ENCODE results near the gene TECTA.

The TECTA gene

GRCh38 chr11:121067962-121068647 lies 32.9 kb upstream of the TECTA start:
- Histone ChIP-seq H3K27ac (replicated peaks) (no peak overlapping the region), H3K27me3 (ENCODE audit: insufficient read depth, poor library complexity, severe bottlenecking) (no peaks in the 10 kb centered on the region), H3K4me3 (replicated peaks; ENCODE audit: insufficient read depth, low read length) (no peak overlapping the region)
- DNase-seq (ENCODE audit: low read depth in 1 of 2, low spot score in 1 of 2): no peak
- TF ChIP-seq SPI1 (IDR thresholded peaks at IDR 0.05; ENCODE audit: borderline replicate concordance, low read depth) (no peak), CTCF (IDR thresholded peaks at IDR 0.05; ENCODE audit: insufficient read depth, low read length) (no peak), REST (IDR thresholded peaks at IDR 0.05; ENCODE audit: insufficient replicate concordance, low read depth) (no peak), POLR2AphosphoS5 (IDR thresholded peaks at IDR 0.05; ENCODE audit: low read depth) (no peak), GABPA (IDR thresholded peaks at IDR 0.05; ENCODE audit: low read depth) (no peak)

- H3K27ac ChIP-seq (replicated peaks): no peak overlapping the region
- no peak for DNase-seq (ENCODE audit: low read depth in 1 of 2, low spot score in 1 of 2)
- H3K4me3 ChIP-seq (replicated peaks; ENCODE audit: insufficient read depth, low read length): no peak overlapping the region
- H3K27me3 ChIP-seq (ENCODE audit: insufficient read depth, poor library complexity, severe bottlenecking): no peaks in the 10 kb centered on the region
- no peak for TF ChIP-seq SPI1 (IDR thresholded peaks at IDR 0.05; ENCODE audit: borderline replicate concordance, low read depth)
These were observed 32.3 kb upstream of the TECTA start for GRCh38 chr11:121068787-121069186.

- no peak for DNase-seq (ENCODE audit: low read depth in 1 of 2, low spot score in 1 of 2)
- Histone ChIP-seq H3K4me3 (replicated peaks; ENCODE audit: insufficient read depth, low read length) (no peak overlapping the region), H3K27ac (replicated peaks) (no peak overlapping the region), H3K27me3 (ENCODE audit: insufficient read depth, poor library complexity, severe bottlenecking) (no peaks in the 10 kb centered on the region)
- TF ChIP-seq POLR2AphosphoS5 (IDR thresholded peaks at IDR 0.05; ENCODE audit: low read depth) (no peak), SPI1 (IDR thresholded peaks at IDR 0.05; ENCODE audit: borderline replicate concordance, low read depth) (peak; percentile 48; the same call in 1 of the 2 replicates)
These were observed 29.8 kb upstream of the TECTA start for GRCh38 chr11:121070951-121071845.

GRCh38 chr11:121071846-121072450 lies 29.1 kb upstream of the TECTA start:
- no peak for DNase-seq (ENCODE audit: low read depth in 1 of 2, low spot score in 1 of 2)
- H3K4me3 ChIP-seq (replicated peaks; ENCODE audit: insufficient read depth, low read length): no peak overlapping the region
- TF ChIP-seq REST (IDR thresholded peaks at IDR 0.05; ENCODE audit: insufficient replicate concordance, low read depth) (no peak), CTCF (IDR thresholded peaks at IDR 0.05; ENCODE audit: insufficient read depth, low read length) (no peak), SPI1 (IDR thresholded peaks at IDR 0.05; ENCODE audit: borderline replicate concordance, low read depth) (no peak), POLR2AphosphoS5 (IDR thresholded peaks at IDR 0.05; ENCODE audit: low read depth) (no peak), GABPA (IDR thresholded peaks at IDR 0.05; ENCODE audit: low read depth) (no peak)
- H3K27ac ChIP-seq (replicated peaks): no peak overlapping the region
- no peaks in the 10 kb centered on the region for H3K27me3 ChIP-seq (ENCODE audit: insufficient read depth, poor library complexity, severe bottlenecking)

Data from HL-60 (cell line).